GM23338 (cell line): ENCODE data around the gene KDSR. TPM values are rescaled to one million over a fixed set of nuclear protein-coding genes. Genes with fewer than 3 reads are reported as not detected.

ENCODE experiments used
- ATAC-seq: fragments of 200-7000 bp; cut with Tn5 transposase; 3 replicates; pipeline ENCODE4 v1.9.1; 2020
- DNase-seq: peaks from one replicate; pipeline ENCODE4 v3.0.0-alpha.2; 2015; ENCODE audit warnings: low spot score
- H2AFZ ChIP-seq: fragments of 200-600 bp; sonication (generic); 2 replicates; pipeline ENCODE4 v1.8.0; 2016; ENCODE audit warnings: antibody characterized with exemption, mild to moderate bottlenecking, moderate library complexity
- H3F3A ChIP-seq: fragments of 200-600 bp; sonication (generic); replicated peaks from 2 replicates; pipeline ENCODE4 v1.8.0; 2017; ENCODE audit warnings: antibody characterized with exemption, mixed run types, low read depth
- H3K27ac ChIP-seq: fragments of 200-600 bp; sonication (generic); 2 replicates; pipeline ENCODE4 v1.6.1; 2016; ENCODE audit warnings: low read depth
- H3K27me3 ChIP-seq: fragments of 200-600 bp; sonication (generic); 2 replicates; pipeline ENCODE4 v1.8.0; 2016; ENCODE audit warnings: mild to moderate bottlenecking, mixed run types, moderate library complexity; ENCODE audit not compliant: insufficient read depth
- H3K36me3 ChIP-seq: fragments of 200-600 bp; sonication (generic); 2 replicates; pipeline ENCODE4 v1.8.0; 2016; ENCODE audit warnings: mild to moderate bottlenecking; ENCODE audit not compliant: insufficient read depth
- H3K4me1 ChIP-seq: fragments of 200-600 bp; sonication (generic); 2 replicates; pipeline ENCODE4 v1.8.0; 2016; ENCODE audit warnings: mild to moderate bottlenecking, moderate library complexity; ENCODE audit not compliant: insufficient read depth
- H3K4me2 ChIP-seq: fragments of 200-600 bp; sonication (generic); 2 replicates; pipeline ENCODE4 v1.7.1; 2017; ENCODE audit warnings: mixed run types
- H3K4me3 ChIP-seq: fragments of 200-600 bp; sonication (generic); 2 replicates; pipeline ENCODE4 v1.6.1; 2016; ENCODE audit warnings: mixed run types
- H3K79me2 ChIP-seq: fragments of 200-600 bp; sonication (generic); replicated peaks from 2 replicates; pipeline ENCODE4 v1.8.0; 2017; ENCODE audit warnings: mild to moderate bottlenecking; ENCODE audit not compliant: insufficient read depth
- H3K9me2 ChIP-seq: fragments of 200-600 bp; sonication (generic); 2 replicates; pipeline ENCODE4 v1.8.0; 2017; ENCODE audit not compliant: insufficient read depth
- H4K20me1 ChIP-seq: fragments of 200-600 bp; sonication (generic); replicated peaks from 2 replicates; pipeline ENCODE4 v1.8.0; 2017; ENCODE audit warnings: mild to moderate bottlenecking; ENCODE audit not compliant: insufficient read depth
- H3K27ac Mint-ChIP-seq: 2 replicates; pipeline ENCODE4 v1.8.0; 2020; ENCODE audit warnings: inconsistent platforms, mild to moderate bottlenecking, moderate library complexity, mixed read lengths
- H3K27me3 Mint-ChIP-seq: 3 replicates; pipeline ENCODE4 v1.8.0; 2022; ENCODE audit warnings: low read depth, mild to moderate bottlenecking, moderate library complexity, mixed read lengths, inconsistent platforms; ENCODE audit not compliant: insufficient read depth, poor library complexity
- H3K36me3 Mint-ChIP-seq: 3 replicates; pipeline ENCODE4 v1.8.0; 2021; ENCODE audit warnings: low read depth, mild to moderate bottlenecking, inconsistent platforms, moderate library complexity, mixed read lengths
- H3K4me1 Mint-ChIP-seq: 3 replicates; pipeline ENCODE4 v1.8.0; 2020; ENCODE audit warnings: mild to moderate bottlenecking, inconsistent platforms, mixed read lengths
- H3K4me3 Mint-ChIP-seq: 3 replicates; pipeline ENCODE4 v1.8.0; 2021; ENCODE audit warnings: moderate library complexity, mild to moderate bottlenecking, inconsistent platforms, mixed read lengths
- H3K9me3 Mint-ChIP-seq: 3 replicates; pipeline ENCODE4 v1.8.0; 2020; ENCODE audit warnings: moderate library complexity, mild to moderate bottlenecking, inconsistent platforms, mixed read lengths
- CREB1 ChIP-seq: fragments of 250-450 bp; sonication (Bioruptor Pico); IDR thresholded peaks from 2 replicates; pipeline ENCODE4 v1.5.0; 2020; ENCODE audit warnings: low read depth, mild to moderate bottlenecking, moderate library complexity
- CTCF ChIP-seq, 2 experiments: fragments of 200-600 bp in 1 of 2; sonication (generic) in 1 of 2; conservative IDR thresholded peaks; 2 replicates each; pipeline versions ENCODE4 v1.5.1 to v1.6.1; 2016 to 2017; ENCODE audit warnings: antibody characterized with exemption in 2 of 2, low read depth in 2 of 2, mild to moderate bottlenecking in 2 of 2, moderate library complexity in 1 of 2
- ETS1 ChIP-seq: IDR thresholded peaks from 2 replicates; pipeline ENCODE4 v1.6.1; 2016; ENCODE audit warnings: antibody characterized with exemption
- JUNB ChIP-seq: IDR thresholded peaks from one replicate; pipeline ENCODE4 v1.6.1; 2016; ENCODE audit warnings: antibody characterized with exemption; ENCODE audit not compliant: unreplicated experiment
- POLR2AphosphoS5 ChIP-seq: IDR thresholded peaks from 2 replicates; pipeline ENCODE4 v1.6.1; 2016; ENCODE audit warnings: antibody characterized with exemption, low read depth
- REST ChIP-seq: IDR thresholded peaks from one replicate; pipeline ENCODE4 v1.6.1; 2018; ENCODE audit warnings: antibody characterized with exemption; ENCODE audit not compliant: unreplicated experiment
- STAT1 ChIP-seq: IDR thresholded peaks from one replicate; pipeline ENCODE4 v1.6.1; 2016; ENCODE audit warnings: antibody characterized with exemption; ENCODE audit not compliant: unreplicated experiment
- ZNF114 ChIP-seq: fragments of 250-450 bp; sonication (Bioruptor Pico); IDR thresholded peaks from 2 replicates; pipeline ENCODE4 v1.5.0; 2020; ENCODE audit warnings: mild to moderate bottlenecking, moderate library complexity
- polyA plus RNA-seq: library from polyadenylated mRNA; unstranded; fragments of >200 nt; fragmentation: Nextera tagmentation; extraction: Ambion mirVana; gene quantifications from 2 replicates; pipeline ENCODE4 v1.2.1, GENCODE V29; 2016
- total RNA-seq: library from RNA; depleted of rRNA; stranded (reverse); fragments of >200 nt; shearing (Covaris generic); gene quantifications from 2 replicates; pipeline ENCODE4 v1.2.3, GENCODE V29; 2014

Gene KDSR
- total and polyA plus RNA-seq, 2 experiments from 2014 or later: 23.7 to 36.3 TPM

GRCh38 chr18:63394954-63395353, 27.9 kb upstream of the KDSR start (continued):
- TF ChIP-seq REST: no peak
- no peak for TF ChIP-seq STAT1
- TF ChIP-seq CREB1 (CRISPR knock-in tag): no peak

GRCh38 chr18:63387861-63388260, 20.9 kb upstream of the KDSR start:
- Histone ChIP-seq H3K9me2 (no peaks in the 10 kb centered on the region), H3F3A (no peaks in the 10 kb centered on the region), H3K4me2 (no peak overlapping the region), H3K4me1 (no peaks in the 10 kb centered on the region), H3K27me3 (no peaks in the 10 kb centered on the region), H3K79me2 (no peaks in the 10 kb centered on the region), H4K20me1 (no peaks in the 10 kb centered on the region), H3K27ac (no peak overlapping the region), H3K36me3 (peaks cover 19% of the 10 kb centered on the region), H2AFZ (no peak overlapping the region), H3K4me3 (no peak overlapping the region)
- TF ChIP-seq ZNF114 (CRISPR knock-in tag) (no peak), JUNB (no peak), CREB1 (CRISPR knock-in tag) (no peak), CTCF (conservative IDR thresholded peaks at IDR 0.05; ENCODE audit: low read depth in 2 of 2) (no peak)
- no peak overlapping the region for H3K27ac Mint-ChIP-seq
- ATAC-seq (no peak), DNase-seq (no peak)
- no peak overlapping the region for H3K4me3 Mint-ChIP-seq
- H3K36me3 Mint-ChIP-seq: peaks cover 11% of the 10 kb centered on the region; the same call in 2 of the 3 replicates
- H3K9me3 Mint-ChIP-seq: no peaks in the 10 kb centered on the region
- no peaks in the 10 kb centered on the region for H3K4me1 Mint-ChIP-seq
- no peaks in the 10 kb centered on the region for H3K27me3 Mint-ChIP-seq

GRCh38 chr18:63382843-63383242, 15.8 kb upstream of the KDSR start:
- H2AFZ ChIP-seq: no peak overlapping the region
- no peak overlapping the region for H3K4me3 Mint-ChIP-seq
- no peaks in the 10 kb centered on the region for H3K4me1 Mint-ChIP-seq
- H3K36me3 ChIP-seq: no peaks in the 10 kb centered on the region
- H3K4me2 ChIP-seq: no peak overlapping the region
- no peaks in the 10 kb centered on the region for H3K9me2 ChIP-seq
- ATAC-seq (no peak), DNase-seq (no peak)
- H3K27me3 ChIP-seq: no peaks in the 10 kb centered on the region
- no peak overlapping the region for H3K27ac ChIP-seq
- H3K4me1 ChIP-seq: no peaks in the 10 kb centered on the region
- no peaks in the 10 kb centered on the region for H3F3A ChIP-seq
- H4K20me1 ChIP-seq: no peaks in the 10 kb centered on the region
- H3K27ac Mint-ChIP-seq: no peak overlapping the region
- no peaks in the 10 kb centered on the region for H3K79me2 ChIP-seq
- H3K4me3 ChIP-seq: no peak overlapping the region
- no peaks in the 10 kb centered on the region for H3K9me3 Mint-ChIP-seq
- H3K27me3 Mint-ChIP-seq: no peaks in the 10 kb centered on the region
- no peaks in the 10 kb centered on the region for H3K36me3 Mint-ChIP-seq
- no peak for TF ChIP-seq POLR2AphosphoS5
- TF ChIP-seq ETS1: no peak
- no peak for TF ChIP-seq JUNB
- TF ChIP-seq CREB1 (CRISPR knock-in tag): no peak
- no peak for TF ChIP-seq CTCF (conservative IDR thresholded peaks at IDR 0.05; ENCODE audit: low read depth in 2 of 2)
